Ectodermal cell (in vitro differentiated cells): ENCODE data around the gene CSRNP3.

Experiments
- H3K27ac ChIP-seq: 2 replicates; pipeline ENCODE4 v1.7.0; 2013; ENCODE audit warnings: mild to moderate bottlenecking, low read depth, low read length; ENCODE audit not compliant: insufficient read depth, poor library complexity, severe bottlenecking
- H3K27me3 ChIP-seq: 2 replicates; pipeline ENCODE4 v1.7.0; 2013; ENCODE audit warnings: mild to moderate bottlenecking, low read length; ENCODE audit not compliant: insufficient read depth, control insufficient read depth, poor library complexity, severe bottlenecking
- H3K36me3 ChIP-seq: one replicate; pipeline ENCODE4 v1.7.0; 2013; ENCODE audit warnings: low read length; ENCODE audit not compliant: control insufficient read depth, insufficient read depth
- H3K4me1 ChIP-seq: one replicate; pipeline ENCODE4 v1.7.0; 2013; ENCODE audit warnings: low read length; ENCODE audit not compliant: control insufficient read depth, insufficient read depth
- H3K4me3 ChIP-seq: 2 replicates; pipeline ENCODE4 v1.7.0; 2013; ENCODE audit warnings: low read depth, low read length, control low read depth; ENCODE audit not compliant: insufficient read depth
- H3K9me3 ChIP-seq: 2 replicates; pipeline ENCODE4 v1.7.0; 2013; ENCODE audit warnings: mild to moderate bottlenecking, low read length, moderate library complexity; ENCODE audit not compliant: control insufficient read depth
- WGBS, 2 experiments: methylation state at CpG; one replicate each; pipeline ENCODE4 v1.1.7; 2013; ENCODE audit warnings: missing lambda C conversion rate in 2 of 2; 5-methylcytosine and 5-hydroxymethylcytosine counted together

CSRNP3 gene

GRCh38 chr2:165500001-165500400 is 30.5 kb downstream of the CSRNP3 start:
- 100% methylated on average over 1 of the region's 2 CpGs; no CpG with 5 or more reads in 1 of the 2 experiments for WGBS, 2 experiments
- no peaks in the 10 kb centered on the region for H3K36me3 ChIP-seq
- H3K4me3 ChIP-seq, result no peak overlapping the region
- H3K9me3 ChIP-seq, result no peaks in the 10 kb centered on the region
- H3K27me3 ChIP-seq, result no peaks in the 10 kb centered on the region
- H3K27ac ChIP-seq, result no peak overlapping the region
- H3K4me1 ChIP-seq, result no peaks in the 10 kb centered on the region

- H3K36me3 ChIP-seq, result no peaks in the 10 kb centered on the region
- H3K4me3 ChIP-seq, result no peak overlapping the region
- H3K9me3 ChIP-seq, result no peaks in the 10 kb centered on the region
Measured at GRCh38 chr2:165500816-165501215, 31.3 kb downstream of the CSRNP3 start.

DNA sequence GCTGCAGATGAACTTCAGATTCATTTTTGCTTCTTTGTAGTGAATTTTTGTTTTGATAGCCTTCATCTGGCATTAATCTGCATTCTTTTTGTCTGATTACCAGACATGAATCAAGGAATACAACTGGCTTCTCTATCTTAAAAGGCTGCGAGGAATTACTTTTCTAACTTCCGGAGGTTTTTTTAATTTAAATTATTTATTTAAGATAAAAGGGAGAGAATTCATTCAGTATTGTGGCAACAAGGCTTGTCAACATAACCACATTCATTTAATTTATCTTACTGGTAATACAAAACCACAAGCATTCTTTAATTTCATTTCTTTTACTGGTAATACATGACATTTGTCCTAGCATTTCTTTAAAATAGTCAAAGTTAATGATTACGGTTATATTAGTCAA is 36.0 kb downstream of the CSRNP3 start:
- WGBS, 2 experiments, result 89% methylated on average over 1 of the region's 3 CpGs; no CpG with 5 or more reads in 1 of the 2 experiments
- Histone ChIP-seq H3K27ac (no peak overlapping the region), H3K9me3 (no peaks in the 10 kb centered on the region), H3K36me3 (no peaks in the 10 kb centered on the region), H3K4me1 (no peaks in the 10 kb centered on the region), H3K27me3 (no peaks in the 10 kb centered on the region), H3K4me3 (no peak overlapping the region)

More at GRCh38 chr2:165500816-165501215, 31.3 kb downstream of the CSRNP3 start:
- no peaks in the 10 kb centered on the region for H3K27me3 ChIP-seq
- no peak overlapping the region for H3K27ac ChIP-seq
- H3K4me1 ChIP-seq, result no peaks in the 10 kb centered on the region

GRCh38 chr2:165508927-165509326 is 39.4 kb downstream of the CSRNP3 start:
- no peak overlapping the region for H3K4me3 ChIP-seq
- H3K36me3 ChIP-seq, result no peaks in the 10 kb centered on the region
- H3K4me1 ChIP-seq, result no peaks in the 10 kb centered on the region
- H3K27me3 ChIP-seq, result no peaks in the 10 kb centered on the region
- no peak overlapping the region for H3K27ac ChIP-seq
- H3K9me3 ChIP-seq, result no peaks in the 10 kb centered on the region

GRCh38 chr2:165513479-165513878 is 44.0 kb downstream of the CSRNP3 start:
- no peaks in the 10 kb centered on the region for H3K9me3 ChIP-seq
- H3K4me1 ChIP-seq, result no peaks in the 10 kb centered on the region
- no peaks in the 10 kb centered on the region for H3K27me3 ChIP-seq
- no peaks in the 10 kb centered on the region for H3K36me3 ChIP-seq
- no peak overlapping the region for H3K4me3 ChIP-seq
- no peak overlapping the region for H3K27ac ChIP-seq
- 100% methylated on average over 1 of the region's 1 CpG for WGBS, 2 experiments

- Histone ChIP-seq H3K4me1 (no peaks in the 10 kb centered on the region), H3K36me3 (peaks cover 3% of the 10 kb centered on the region), H3K9me3 (no peaks in the 10 kb centered on the region), H3K4me3 (no peak overlapping the region), H3K27me3 (no peaks in the 10 kb centered on the region), H3K27ac (no peak overlapping the region)
Measured at GRCh38 chr2:165518611-165519010, 49.1 kb downstream of the CSRNP3 start.

DNA sequence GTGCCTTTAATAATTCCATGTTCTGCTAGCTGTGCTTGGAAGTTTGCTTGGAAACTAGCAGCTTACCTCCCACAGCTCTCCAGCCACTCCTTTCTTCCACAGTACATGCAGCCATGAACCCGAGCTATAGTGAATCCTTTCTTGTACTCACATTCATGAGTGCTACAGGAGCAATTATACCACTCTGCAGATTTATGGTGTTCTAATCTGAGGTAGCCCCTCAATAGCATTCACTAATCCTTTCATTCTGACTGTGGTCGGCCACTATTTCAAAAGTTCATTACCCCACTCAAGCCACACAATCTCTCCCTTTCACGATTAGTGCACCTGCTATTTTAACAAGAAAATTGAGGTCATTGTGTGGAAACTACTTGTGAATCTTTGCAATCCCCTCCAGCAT is 53.2 kb downstream of the CSRNP3 start:
- no peaks in the 10 kb centered on the region for H3K27me3 ChIP-seq
- WGBS, 2 experiments, result 84 to 91% methylated on average over 3 of the region's 3 CpGs
- peaks cover 3% of the 10 kb centered on the region for H3K36me3 ChIP-seq

DNA sequence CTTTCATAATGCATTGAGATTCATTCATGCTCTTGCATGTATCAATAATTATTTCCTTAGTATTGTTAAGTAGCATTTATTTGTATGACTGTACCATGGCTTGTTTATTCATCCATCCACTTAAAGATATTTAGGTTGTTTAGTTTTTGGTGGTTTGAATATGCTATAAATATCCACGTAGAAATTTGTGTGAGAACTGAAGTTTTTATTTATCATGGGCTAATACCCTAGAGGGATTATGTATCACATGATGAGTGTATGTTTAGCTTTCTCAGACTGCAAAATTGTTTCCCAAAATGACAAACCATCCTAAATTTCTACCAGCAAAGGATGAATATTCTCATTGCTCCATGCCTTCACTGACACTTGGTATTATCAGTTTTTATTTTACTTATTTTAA is 55.2 kb downstream of the CSRNP3 start:
- Histone ChIP-seq H3K4me1 (no peaks in the 10 kb centered on the region), H3K27ac (no peak overlapping the region), H3K27me3 (no peaks in the 10 kb centered on the region), H3K4me3 (no peak overlapping the region), H3K36me3 (no peaks in the 10 kb centered on the region), H3K9me3 (no peaks in the 10 kb centered on the region)
- WGBS, 2 experiments, result 86 to 100% methylated on average over 1 of the region's 1 CpG

More for the DNA sequence above, 53.2 kb downstream of the CSRNP3 start:
- H3K4me3 ChIP-seq, result no peak overlapping the region
- no peaks in the 10 kb centered on the region for H3K4me1 ChIP-seq
- no peak overlapping the region for H3K27ac ChIP-seq
- H3K9me3 ChIP-seq, result no peaks in the 10 kb centered on the region

DNA sequence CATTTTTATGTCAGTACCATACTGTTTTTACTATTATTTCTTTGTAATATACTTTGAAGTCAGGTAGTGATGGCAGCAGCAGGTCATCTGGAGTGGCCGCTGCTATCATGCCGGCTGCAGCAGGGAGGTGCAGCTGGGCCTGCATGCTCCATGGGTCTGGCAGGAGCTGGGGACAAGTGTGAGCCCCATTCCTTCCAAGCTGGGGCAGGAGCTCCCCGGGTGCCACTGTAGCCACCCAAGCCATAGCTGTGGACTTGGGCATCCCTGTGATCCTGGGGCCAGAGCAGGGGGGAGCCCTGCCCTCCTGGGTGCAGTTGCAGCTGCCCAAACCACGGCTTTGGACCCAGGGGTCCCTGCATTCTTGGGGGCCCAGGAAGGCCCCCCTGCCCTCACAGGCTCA is 59.2 kb downstream of the CSRNP3 start:
- H3K9me3 ChIP-seq, result no peaks in the 10 kb centered on the region
- H3K27me3 ChIP-seq, result no peaks in the 10 kb centered on the region
- 90 to 94% methylated on average over 4 of the region's 4 CpGs for WGBS, 2 experiments

DNA sequence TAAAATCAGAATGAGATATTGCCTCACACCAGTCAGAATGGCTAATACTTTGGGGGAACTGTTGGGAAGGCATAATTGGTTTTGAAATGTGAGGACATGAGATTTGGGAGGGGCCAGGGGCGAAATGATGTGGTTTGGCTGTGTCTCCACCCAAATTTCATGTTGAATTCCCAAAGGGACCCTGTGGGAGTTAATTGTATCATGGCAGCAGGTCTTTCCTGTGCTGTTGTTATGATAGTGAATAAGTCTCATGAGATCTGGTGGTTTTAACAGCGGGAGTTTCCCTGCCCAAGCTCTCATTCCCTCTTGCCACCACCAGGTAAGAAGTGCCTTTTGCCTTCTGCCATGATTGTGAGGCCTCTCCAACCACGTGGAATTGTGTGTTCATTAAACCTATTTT is 59.6 kb downstream of the CSRNP3 start:
- H3K27ac ChIP-seq, result no peak overlapping the region
- no peaks in the 10 kb centered on the region for H3K36me3 ChIP-seq
- H3K4me1 ChIP-seq, result no peaks in the 10 kb centered on the region
- H3K9me3 ChIP-seq, result no peaks in the 10 kb centered on the region
- no peak overlapping the region for H3K4me3 ChIP-seq
- 81 to 87% methylated on average over 2 to 3 of the region's 3 CpGs for WGBS, 2 experiments
- no peaks in the 10 kb centered on the region for H3K27me3 ChIP-seq

More for the DNA sequence above, 59.2 kb downstream of the CSRNP3 start:
- H3K27ac ChIP-seq, result no peak overlapping the region
- no peaks in the 10 kb centered on the region for H3K4me1 ChIP-seq
- no peaks in the 10 kb centered on the region for H3K36me3 ChIP-seq
- no peak overlapping the region for H3K4me3 ChIP-seq

GRCh38 chr2:165533331-165533730 is 63.8 kb downstream of the CSRNP3 start:
- Histone ChIP-seq H3K9me3 (no peaks in the 10 kb centered on the region), H3K4me1 (no peaks in the 10 kb centered on the region), H3K4me3 (no peak overlapping the region), H3K27ac (no peak overlapping the region), H3K36me3 (no peaks in the 10 kb centered on the region), H3K27me3 (no peaks in the 10 kb centered on the region)
- WGBS, 2 experiments, result 80% methylated on average over 1 of the region's 1 CpG
